GM18520 (cell line): Measurements from ENCODE around the gene NGF.

Experiments used
- ATAC-seq: cut with Tn5 transposase; IDR thresholded peaks from one replicate; pipeline ENCODE4 v1.9.1; 2021; ENCODE audit not compliant: unreplicated experiment

Gene NGF

DNA sequence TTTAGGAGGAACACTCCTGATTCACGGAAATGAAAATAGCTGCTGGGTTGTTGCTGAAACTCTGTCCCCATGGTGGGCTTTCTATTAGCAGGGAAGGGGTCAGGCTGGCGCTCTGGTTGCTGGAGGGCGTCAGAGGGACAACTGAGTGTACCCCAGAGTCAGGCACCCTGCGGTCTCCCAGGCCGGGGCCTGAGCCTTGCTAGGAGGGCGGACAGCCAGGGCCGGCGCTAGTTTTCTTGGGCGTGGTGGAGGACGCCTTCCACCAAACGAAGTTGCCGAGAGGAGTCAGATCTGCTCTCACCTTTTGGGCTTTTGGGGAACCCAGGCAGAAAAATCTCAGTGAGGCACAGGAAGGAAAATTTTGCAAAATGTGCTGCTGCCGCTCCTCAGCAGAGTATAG lies 54.8 kb downstream of the NGF start:
- ATAC-seq = no peak

GRCh38 chr1:115282807-115283208 lies 55.2 kb downstream of the NGF start:
- no peak for ATAC-seq

DNA sequence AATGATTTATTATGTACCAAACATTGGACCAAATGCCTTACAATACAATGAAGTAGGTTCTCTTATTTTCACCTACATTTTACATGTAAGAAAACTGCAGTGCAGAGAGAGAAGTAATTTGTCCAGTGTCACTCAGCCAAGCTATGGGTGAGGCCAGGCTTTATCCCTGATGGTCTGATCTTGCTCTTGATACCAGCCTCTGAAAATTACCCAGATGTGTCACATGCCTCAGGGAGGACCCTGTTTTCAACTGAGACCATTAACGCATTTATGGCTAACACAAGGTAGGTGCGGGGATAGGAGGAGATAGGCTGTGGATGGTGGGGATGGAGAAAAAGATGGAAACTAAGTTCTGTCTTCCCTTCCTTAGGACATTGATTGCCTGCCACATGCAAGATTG lies 56.9 kb downstream of the NGF start:
- ATAC-seq = no peak

DNA sequence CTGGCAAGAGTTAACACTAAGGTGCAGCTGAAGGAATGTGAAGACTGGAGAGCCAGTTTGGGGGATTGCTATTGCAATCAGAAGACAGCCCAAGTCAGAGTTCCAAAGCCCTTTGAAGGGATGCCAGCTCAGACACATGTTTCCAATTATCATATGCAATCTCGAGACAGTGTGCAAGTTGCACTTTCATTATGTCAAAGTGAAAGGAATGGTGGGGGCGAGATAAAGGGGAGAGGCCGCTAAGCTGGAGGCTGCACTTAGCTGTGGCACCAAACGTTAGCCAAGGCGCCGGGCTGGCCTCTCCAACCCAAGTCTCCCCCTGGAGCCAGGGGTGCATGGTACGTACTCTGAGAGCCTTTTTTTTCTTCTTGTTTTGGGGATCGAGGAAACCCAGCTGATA lies 58.0 kb downstream of the NGF start:
- ATAC-seq = no peak

DNA sequence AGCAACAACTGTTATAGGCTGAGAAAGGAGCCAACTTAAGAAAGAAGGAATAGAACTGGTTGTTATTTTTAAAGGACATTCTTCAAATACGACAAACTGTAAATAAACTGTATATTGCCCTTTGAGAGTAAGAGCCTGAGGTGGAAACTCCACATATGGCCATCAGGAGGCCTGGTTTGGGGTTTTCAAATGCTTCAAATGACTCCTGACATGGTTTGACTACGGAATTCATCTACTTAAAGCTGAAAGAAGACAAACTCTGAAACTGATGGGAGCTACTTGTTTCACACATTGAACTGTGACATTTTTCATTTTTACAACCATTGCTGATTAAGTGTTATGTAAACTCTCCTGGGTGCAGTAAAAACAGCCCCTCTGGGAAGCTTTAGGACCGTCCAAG lies 59.8 kb downstream of the NGF start:
- no peak for ATAC-seq

DNA sequence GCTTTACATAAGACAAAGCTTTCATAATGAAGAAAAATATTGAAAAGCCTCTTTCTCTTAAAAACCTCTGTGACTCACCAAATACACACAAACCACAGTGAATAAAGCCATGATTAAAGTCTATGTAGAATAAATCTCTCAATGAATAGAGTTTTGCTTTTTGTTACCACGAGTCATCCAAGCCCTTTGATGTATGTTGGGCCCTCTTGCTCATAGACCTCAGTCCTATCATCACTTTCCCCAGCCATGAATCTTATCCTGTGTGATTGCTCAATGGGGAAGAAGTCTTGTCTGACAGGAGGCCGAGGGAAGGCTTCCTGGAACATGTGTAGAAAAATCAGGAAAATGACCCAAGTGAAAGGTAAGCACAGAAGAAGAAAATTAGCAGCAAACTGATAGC lies 60.8 kb downstream of the NGF start:
- ATAC-seq = no peak

- ATAC-seq = no peak
Measured at GRCh38 chr1:115275216-115275615, 62.8 kb downstream of the NGF start.

DNA sequence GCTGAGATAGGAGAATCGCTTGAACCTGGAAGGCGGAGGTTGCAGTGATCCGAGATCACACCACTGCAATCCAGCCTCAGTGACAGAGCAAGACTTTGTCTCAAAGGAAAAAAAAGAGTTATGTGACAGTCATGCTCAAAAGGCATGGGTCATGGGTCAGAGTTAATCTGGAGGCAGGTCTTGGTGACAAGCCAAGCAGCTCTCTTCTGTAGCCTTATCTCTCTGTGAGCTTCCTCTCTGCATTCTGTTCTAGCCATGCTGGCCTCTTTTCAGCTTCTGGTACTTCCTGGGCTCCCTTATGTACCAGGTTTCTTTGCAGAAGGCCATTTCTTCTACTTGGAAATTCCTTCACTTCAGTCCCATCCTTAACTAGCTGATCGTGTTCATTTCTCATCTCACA lies 63.6 kb downstream of the NGF start:
- ATAC-seq = no peak

DNA sequence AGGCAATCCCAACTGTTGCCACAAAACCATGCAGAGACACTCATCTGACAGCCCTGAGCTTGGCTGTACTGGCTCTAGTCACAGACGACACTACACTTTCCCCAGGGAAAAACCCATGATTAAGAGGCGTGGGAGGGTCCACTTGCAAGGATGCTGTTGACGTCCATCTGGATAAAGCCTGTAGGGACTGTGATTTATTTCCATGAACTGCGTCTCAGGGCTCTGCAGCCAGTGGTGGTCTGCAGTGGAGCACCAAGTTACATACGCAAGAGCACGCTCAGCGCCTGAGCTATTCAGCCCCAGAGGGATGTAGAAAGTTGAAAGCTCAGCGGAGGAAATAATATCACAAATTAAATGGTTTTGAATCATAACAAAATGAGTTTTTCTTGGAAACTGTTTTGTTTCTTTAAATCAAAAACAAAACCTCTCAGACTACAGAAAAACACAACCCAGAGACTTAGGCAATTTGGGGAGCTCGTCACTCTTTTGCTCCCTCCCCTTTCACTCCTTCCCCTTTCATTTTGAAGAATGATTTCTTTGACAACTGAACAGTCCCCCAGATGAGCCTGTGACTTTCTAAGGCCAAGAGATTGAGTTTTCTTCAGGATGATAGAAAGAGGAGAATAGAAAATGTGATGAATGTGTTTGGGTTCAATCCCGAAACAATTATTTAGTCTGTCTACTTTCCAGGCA lies 71.2 kb downstream of the NGF start:
- ATAC-seq = no peak

DNA sequence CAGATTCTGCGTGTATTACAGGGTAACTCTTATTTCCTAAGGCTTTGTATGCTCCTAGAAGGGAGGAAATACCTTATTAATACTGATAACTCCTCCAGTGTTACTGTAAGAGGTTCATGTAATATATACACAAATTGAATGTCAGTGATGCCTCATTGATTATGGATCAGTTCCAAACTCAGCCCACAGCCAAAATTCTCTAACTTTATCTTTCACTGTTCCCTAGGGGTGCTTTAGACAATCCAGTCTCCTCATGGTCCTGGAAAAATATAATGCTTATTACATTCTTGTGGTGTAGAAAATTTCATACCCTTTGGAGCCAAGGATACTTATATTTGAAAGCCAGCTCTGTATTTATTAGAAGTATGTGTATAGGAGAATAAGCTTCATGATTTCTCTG lies 73.0 kb downstream of the NGF start:
- ATAC-seq = no peak

- ATAC-seq = no peak
Measured at GRCh38 chr1:115262886-115263285, 75.2 kb downstream of the NGF start.

DNA sequence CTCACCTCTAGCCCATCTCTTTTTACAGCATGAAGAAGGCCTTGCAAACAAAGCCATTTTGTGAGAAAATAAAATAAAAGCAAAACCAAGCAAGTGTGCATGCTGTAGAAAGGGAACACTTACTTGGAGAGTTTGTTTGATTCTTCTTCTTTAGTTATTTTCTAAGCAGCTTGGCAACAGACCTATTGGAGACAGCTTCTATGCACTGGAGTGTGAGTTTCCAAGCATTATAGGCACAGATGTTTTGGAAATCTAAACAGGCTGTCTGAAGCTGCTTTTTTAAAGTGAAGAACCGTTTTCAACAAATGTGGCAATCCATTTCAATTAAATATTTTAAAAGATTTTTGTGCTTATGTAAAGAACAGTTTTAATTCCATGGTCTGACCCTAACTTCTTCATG lies 76.6 kb downstream of the NGF start:
- no peak for ATAC-seq

DNA sequence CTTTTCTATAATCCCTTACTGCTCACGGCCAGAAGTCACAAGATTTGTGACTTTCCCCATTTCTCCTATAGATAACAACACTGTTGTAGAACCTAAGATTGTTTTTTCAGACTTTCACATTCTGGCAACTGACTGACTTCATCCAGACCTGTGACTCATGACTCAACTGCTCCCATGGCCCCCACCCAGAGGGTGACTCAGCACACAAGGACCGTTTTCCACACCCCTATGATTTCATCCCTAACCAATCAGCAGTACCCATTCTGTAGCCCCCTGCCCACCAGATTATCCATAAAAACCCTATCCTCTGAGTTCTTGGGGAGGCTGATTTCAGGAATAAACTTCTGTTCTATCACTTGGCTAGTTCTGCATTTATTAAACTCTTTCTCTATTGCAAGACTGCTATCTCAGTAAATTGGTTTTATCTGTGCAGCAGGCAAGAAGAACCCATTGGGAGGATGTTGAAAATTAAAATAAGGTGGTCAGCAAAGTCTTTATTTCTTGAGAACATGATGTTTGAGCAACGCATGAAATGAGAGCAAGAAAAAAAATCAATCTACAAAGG lies 79.7 kb downstream of the NGF start:
- no peak for ATAC-seq

DNA sequence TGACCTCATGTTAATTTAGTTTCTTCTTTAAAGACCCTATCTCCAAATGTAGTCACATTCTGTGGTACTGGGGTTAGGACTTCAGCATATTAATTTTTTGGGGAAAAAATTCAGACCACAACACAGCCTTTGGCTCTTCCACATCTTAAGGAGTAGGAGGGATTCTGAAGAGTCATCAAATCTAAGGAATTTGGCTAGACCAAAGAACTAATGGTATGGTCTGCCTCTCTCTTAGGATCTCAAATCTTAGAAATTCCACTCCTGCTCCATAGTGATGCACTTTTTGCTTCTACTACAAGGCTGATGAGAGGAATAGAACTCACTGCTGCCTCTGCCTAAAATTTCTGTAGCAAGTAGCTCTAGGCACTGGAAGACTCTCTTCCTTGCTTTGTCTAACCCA lies 80.5 kb downstream of the NGF start:
- ATAC-seq = no peak

GRCh38 chr1:115255154-115255553 lies 82.9 kb downstream of the NGF start:
- ATAC-seq = no peak

DNA sequence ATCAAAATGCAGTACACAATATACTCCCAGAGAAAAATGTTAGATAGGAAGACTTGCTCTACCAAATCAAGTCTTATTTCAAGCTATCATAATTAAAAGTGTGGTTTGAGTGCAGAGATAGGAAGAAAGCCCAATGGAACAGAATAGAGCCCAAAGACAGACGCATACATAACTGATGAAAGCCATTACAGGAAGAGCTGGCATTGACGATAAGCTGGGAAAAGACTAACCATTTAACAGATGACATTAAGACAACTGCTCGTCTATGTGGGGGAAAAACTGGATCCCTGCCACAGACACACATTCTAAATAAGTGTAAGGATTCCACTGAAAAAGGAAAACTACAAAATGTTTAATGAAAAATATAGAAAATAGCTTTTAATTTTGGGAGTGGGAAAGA lies 85.5 kb downstream of the NGF start:
- ATAC-seq = no peak

DNA sequence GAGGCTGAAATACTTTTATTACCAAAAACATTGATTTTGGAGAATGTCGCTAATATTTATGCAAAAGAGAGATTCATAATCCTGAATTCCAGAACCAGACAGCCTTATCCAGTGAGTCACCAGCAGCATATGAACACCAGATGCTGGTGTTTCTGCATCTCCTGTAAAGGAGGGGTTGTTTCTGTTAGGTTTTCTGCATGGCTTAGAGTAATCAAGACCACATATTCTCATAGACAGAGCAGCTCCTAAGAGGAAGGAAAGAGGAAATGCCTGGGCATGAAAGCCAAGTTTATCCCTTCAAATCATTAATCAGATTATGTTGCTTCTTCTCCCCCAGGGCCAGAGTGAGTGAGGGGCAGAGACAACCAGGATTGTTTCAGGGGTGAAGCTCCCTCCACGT lies 86.2 kb downstream of the NGF start:
- ATAC-seq = no peak

GRCh38 chr1:115251340-115251748 lies 86.7 kb downstream of the NGF start:
- no peak for ATAC-seq

DNA sequence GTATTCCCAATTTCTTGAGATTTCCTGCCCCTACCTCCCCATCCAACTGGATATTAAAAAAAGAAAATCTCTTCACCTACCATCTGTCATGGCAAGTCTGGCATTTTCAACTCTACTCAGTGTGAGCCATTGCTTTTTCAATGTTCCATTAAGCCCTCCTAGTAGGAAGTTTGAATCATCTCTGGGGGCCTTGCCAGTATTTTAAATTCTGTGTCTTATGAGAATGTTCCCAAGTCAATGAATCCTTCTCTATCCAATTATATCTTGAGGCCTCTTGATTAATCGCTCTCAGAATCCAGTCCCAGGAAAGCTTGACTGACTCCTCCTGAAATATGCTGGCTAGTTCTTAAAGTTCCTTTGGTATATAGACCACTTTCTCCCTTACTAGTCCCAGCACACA lies 91.5 kb downstream of the NGF start:
- ATAC-seq = no peak

- no peak for ATAC-seq
Measured at GRCh38 chr1:115245227-115245626, 92.8 kb downstream of the NGF start.

DNA sequence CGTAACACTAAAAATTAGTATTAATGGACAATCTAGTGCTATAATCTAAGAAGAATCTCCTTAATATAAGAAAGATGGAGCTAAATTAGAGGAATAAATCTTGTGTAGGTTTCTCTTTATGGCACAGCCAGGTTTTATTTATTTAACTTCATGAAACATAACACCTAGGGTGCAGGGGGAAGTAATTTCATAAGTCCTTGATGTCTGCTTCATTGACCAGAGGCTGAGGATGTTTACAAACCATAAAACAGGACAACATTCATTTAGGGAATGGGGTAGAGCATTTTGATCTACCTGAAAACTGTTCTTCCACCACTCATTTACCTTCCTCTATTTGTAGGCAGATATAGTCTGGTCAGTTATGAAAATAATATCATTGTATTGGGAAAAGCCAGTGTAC lies 95.5 kb downstream of the NGF start:
- ATAC-seq = no peak

DNA sequence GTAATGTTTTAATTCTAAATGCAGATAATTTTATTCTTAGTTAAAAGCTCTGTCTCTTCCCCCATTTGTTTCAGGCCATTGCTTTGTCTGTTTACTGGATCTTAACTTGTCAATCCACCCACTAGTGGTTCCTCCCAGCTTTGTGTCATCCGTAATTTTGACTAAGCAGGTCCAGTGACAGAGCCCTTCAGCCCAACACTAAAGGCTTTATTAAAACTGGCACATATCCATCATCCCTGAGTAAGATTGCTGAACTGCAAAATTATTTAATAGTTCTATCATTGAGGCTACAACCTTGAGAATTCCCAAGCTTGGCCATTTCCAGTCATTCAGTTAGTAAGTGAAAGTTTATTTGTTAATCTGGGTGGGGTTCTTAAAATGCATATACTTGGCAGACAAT lies 96.7 kb downstream of the NGF start:
- no peak for ATAC-seq

DNA sequence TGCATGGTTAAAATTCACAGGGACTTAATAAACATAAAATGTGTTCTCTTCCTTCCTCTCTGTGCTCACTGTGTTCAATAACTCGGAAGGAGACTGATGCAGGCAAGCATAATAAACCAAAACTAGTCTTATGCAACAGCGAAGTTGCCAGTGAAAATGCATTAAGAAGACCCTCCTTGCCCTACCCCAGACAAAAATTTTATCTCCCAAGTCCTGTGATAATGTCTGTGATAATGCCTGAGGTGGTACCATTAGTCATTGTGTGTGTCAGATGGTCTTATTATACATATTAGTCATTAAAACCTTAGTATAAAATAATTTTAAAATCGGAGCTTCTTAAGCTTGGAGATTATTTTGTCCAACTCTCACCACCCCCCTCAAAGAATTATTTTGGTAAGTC lies 97.8 kb downstream of the NGF start:
- ATAC-seq = no peak
